Motor neuron (in vitro differentiated cells): ENCODE data around the gene TMEM169. TPM values are rescaled to one million over a fixed set of nuclear protein-coding genes. Genes with fewer than 3 reads are reported as not detected.
A peak's percentile ranks its signal among the peaks of the same experiment; 100 is the strongest.
"Not testable (repeated sequence)": the region's sequence is repeated elsewhere in the genome, so short reads cannot be mapped to it uniquely, and the experiment has no call there.

Experiments used
- ATAC-seq, 8 experiments: fragments of 200-7000 bp; cut with Tn5 transposase; replicated peaks in 6 of 8; 2 replicates each; pipeline ENCODE4 v1.8.0; 2021; ENCODE audit warnings: mild to moderate bottlenecking in 8 of 8, moderate library complexity in 8 of 8
- H3K27ac ChIP-seq, 2 donors: fragments of 250-450 bp; sonication (Bioruptor Pico); 2 replicates each; pipeline ENCODE4 v1.9.0; 2021; ENCODE audit warnings: antibody characterized with exemption in 2 of 2, mild to moderate bottlenecking in 2 of 2, moderate library complexity in 1 of 2
- H3K4me1 ChIP-seq, 2 donors: fragments of 250-450 bp; sonication (Bioruptor Pico); replicated peaks in 1 of 2; 2 replicates each; pipeline ENCODE4 v1.6.1; 2021; ENCODE audit warnings: antibody characterized with exemption in 2 of 2, mild to moderate bottlenecking in 2 of 2, moderate library complexity in 1 of 2
- H3K4me3 ChIP-seq, 5 donors: fragments of 250-450 bp; sonication (Bioruptor Pico); 2 replicates each; pipeline ENCODE4 v1.9.0; 2021; ENCODE audit warnings: antibody characterized with exemption in 5 of 5, mild to moderate bottlenecking in 5 of 5, moderate library complexity in 4 of 5
- WGBS, 10 experiments: fragments of 450-650 bp; shearing (Covaris generic); methylation state at CpG; one replicate each; pipeline ENCODE4 v1.0.0; 2022; 5-methylcytosine and 5-hydroxymethylcytosine counted together
- in situ Hi-C, 9 experiments: fragments of 400-800 bp; cut with MboI; loops; one replicate each; pipeline ENCODE4 v1.15.0; 2021; ENCODE audit warnings: low sequenced_read_pairs in 9 of 9, low pct_unique_long_range_greater_than_20kb in 2 of 9; ENCODE audit not compliant: unreplicated experiment in 9 of 9
- total RNA-seq, 8 experiments: library from RNA; unstranded; fragments of 300-600 nt; gene quantifications; 2 replicates each; pipeline versions ENCODE4 v1.2.3 to v1.2.4, GENCODE V29; 2022

The TMEM169 gene
- total RNA-seq, 8 experiments from 2014 or later, result 0.28 to 67.8 (median 25.6) TPM; not detected in 1

DNA sequence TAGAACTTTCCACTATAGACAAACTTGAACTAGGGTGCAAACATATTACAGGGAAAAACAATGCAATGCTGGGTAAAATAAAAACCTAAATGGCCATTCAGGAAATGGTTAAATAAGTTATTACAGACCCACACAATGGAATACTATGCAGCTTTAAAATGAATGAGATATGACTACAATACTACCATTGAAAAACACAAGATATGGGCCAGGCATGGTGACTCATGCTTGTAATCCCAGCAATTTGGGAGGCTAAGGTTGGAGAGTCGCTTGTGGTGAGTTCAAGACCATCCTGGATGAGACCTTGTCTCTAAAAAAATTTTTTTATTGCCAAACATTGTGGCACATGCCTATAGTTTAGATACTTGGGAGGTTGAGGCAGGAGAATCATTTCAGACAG lies 6.9 kb upstream of the TMEM169 start:
- no peak overlapping the region for H3K4me3 ChIP-seq
- WGBS, 10 experiments, result 60 to 100% (median 94%) methylated on average over 1 of the region's 1 CpG; no CpG with 5 or more reads in 2 of the 10 experiments
- in situ Hi-C loops, result no loop called here
- no peak overlapping the region for H3K27ac ChIP-seq
- ATAC-seq, result no peak
- peaks cover 0 to 2% of the 10 kb centered on the region in 2 donors for H3K4me1 ChIP-seq

DNA sequence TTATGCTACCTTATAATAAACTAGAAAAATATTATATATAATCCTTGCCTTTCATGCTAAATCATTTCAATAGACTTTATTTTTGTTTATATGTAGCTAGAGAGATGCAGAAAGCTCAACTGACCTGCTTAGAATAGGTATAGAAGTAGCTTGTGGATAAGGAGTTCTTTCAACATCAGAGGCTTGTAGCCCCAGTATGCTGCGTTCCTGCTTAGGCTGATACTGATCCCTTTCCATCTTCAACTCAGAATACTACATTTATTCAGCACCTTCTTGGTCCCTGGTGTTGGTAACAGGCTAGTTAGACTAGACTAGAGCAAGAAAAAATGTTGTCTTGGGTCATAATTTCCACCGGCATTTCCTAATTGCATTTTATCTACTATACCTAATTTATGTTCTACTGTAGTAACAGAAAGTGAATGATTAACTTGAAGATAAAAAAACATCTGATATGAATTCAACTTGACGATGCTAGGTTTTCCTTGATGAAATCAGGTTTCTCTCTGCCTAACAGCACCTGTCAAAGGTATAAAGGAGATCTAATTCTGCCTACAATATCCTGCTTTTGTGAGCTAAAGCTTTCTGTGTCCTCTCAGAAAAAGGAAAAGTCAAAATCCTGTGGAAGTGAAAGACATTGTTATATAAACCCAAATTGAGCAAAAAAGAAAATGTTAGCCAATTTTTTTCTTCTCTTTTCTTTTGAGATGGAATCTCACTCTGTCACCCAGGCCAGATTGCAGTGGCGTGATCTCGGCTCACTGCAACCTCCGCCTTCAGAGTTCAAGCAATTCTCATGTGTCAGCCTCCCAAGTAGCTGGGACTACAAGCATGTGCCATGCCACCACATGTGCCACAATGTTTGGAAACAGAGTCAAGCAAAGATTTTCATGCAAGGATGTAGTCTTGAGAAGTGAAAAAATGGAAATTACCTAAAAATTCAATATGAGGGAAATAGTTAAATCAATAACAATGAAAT lies 5.9 kb upstream of the TMEM169 start:
- H3K4me3 ChIP-seq, result no peak overlapping the region
- no peak for ATAC-seq
- WGBS, 10 experiments, result 60 to 100% (median 89%) methylated on average over 1 to 6 of the region's 6 CpGs
- no peak overlapping the region for H3K27ac ChIP-seq
- H3K4me1 ChIP-seq, result peaks cover 0 to 2% of the 10 kb centered on the region in 2 donors
- in situ Hi-C loops, result no loop called here

GRCh38 chr2:216078776-216079175 lies 2.9 kb upstream of the TMEM169 start:
- no peak overlapping the region for H3K27ac ChIP-seq
- in situ Hi-C loops, result no loop called here
- H3K4me3 ChIP-seq, result no peak overlapping the region
- H3K4me1 ChIP-seq, result peaks cover 5% of the 10 kb centered on the region in 2 donors
- ATAC-seq, result no peak
- 0 to 100% (median 89%) methylated on average over 1 of the region's 1 CpG; no CpG with 5 or more reads in 2 of the 10 experiments for WGBS, 10 experiments

DNA sequence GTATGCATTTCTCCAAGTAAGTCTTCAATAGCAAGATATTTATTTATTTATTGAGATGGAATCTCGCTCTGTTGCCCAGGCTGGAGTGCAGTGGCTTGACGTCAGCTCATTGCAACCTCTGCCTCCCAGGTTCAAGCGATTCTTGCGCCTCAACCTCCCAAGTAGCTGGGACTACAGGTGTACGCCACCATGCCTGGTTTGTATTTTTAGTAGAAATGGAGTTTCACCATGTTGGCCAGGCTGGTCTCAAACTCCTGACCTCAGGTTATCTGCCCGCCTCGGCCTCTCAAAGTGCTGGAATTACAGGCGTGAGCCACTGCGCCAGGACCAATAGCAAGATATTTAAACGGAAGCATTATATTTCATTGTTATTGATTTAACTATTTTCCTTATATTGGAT lies 1.7 kb upstream of the TMEM169 start:
- not testable (repeated sequence) for H3K27ac ChIP-seq
- H3K4me1 ChIP-seq, result peaks cover 15% of the 10 kb centered on the region in 2 donors
- WGBS, 10 experiments, result 80 to 100% (median 95%) methylated on average over 2 to 10 of the region's 10 CpGs; no CpG with 5 or more reads in 2 of the 10 experiments

GRCh38 chr2:216081012-216081411 lies 707 bp upstream of the TMEM169 start:
- peaks cover 18 to 19% of the 10 kb centered on the region in 2 donors for H3K4me1 ChIP-seq
- 0 to 83% (median 10%) methylated on average over 1 of the region's 1 CpG; no CpG with 5 or more reads in 2 of the 10 experiments for WGBS, 10 experiments
- in situ Hi-C loops, result no loop called here
- H3K27ac ChIP-seq, result peak overlapping the region; percentile 88 to 91
- H3K4me3 ChIP-seq, result peak overlapping the region; percentile 57 to 83 (median 65)
- ATAC-seq, result no peak

More for the DNA sequence above, 1.7 kb upstream of the TMEM169 start:
- ATAC-seq, in situ Hi-C loops, H3K4me3 ChIP-seq: not testable (repeated sequence)

DNA sequence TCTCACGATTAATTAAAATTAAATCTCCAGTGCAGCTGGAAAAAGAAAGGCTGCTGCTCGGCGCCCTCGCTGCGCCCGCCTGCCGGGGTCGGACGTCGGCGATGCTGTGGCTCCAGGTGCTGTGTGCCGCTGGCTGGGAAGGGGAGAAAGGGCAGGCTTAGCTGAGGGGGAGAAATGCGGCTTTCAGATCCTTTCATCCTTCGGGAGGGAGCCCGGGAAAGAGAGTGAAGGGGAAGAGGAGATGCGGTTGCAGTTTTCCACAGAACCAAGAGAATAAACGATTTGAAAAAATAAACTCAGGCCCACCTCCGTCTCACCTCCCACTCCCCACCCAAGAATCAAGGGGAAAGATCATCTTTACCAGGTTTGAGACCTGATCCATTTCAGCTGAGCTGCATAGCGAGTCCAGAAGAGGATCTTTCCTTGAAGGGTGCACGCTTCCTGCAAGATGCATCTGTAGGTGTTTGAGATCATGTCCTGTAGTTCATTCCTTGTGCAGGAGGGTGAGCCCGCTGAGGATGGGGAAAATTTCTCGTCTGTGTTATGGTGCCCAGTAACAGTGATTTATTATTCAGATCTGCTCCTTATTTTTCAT lies 495 bp downstream of the TMEM169 start:
- Histone ChIP-seq H3K27ac (peak overlapping the region; percentile 88 to 91), H3K4me3 (peak overlapping the region; percentile 57 to 83 (median 65)), H3K4me1 (peaks cover 18 to 19% of the 10 kb centered on the region in 2 donors)
- 0 to 23% (median 3%) methylated on average over 1 to 15 of the region's 22 CpGs; no CpG with 5 or more reads in 1 of the 10 experiments for WGBS, 10 experiments
- ATAC-seq, result peak in 6 of 8 experiments; percentile 36 to 58 (median 42)
- in situ Hi-C loops, result no loop called here

DNA sequence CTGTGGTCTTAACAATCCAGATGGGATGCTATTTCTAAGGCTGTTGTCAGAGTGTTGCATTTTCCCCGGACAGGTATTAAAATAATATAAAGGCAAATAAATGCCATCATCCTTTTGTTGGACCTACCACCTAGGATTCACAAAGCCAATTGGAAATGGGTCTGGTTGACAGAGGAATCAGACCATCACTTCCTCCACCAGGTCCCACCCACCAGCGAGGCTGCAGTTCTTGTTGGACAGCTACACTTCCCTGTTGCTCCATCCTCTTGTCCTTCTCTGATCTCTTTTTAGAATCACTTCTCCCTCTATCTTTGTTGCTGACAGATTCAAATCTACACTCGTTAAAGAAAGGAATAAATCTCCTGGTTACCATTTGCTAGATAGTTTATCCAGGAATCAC lies 1.1 kb downstream of the TMEM169 start:
- WGBS, 10 experiments, result 0 to 83% (median 27%) methylated on average over 1 to 3 of the region's 3 CpGs; no CpG with 5 or more reads in 2 of the 10 experiments
- H3K27ac ChIP-seq, result peak overlapping the region; percentile 88 to 91
- H3K4me1 ChIP-seq, result peaks cover 18 to 19% of the 10 kb centered on the region in 2 donors
- ATAC-seq, result peak in 2 of 8 experiments; percentile 19 to 27
- peak overlapping the region; percentile 57 to 83 (median 65) for H3K4me3 ChIP-seq
- in situ Hi-C loops, result no loop called here

GRCh38 chr2:216083464-216084281 lies 2.0 kb downstream of the TMEM169 start:
- Histone ChIP-seq H3K27ac (peak overlapping the region; percentile 88 to 91), H3K4me3 (peak overlapping the region; percentile 57 to 83 (median 65)), H3K4me1 (peaks cover 18 to 19% of the 10 kb centered on the region in 2 donors)
- ATAC-seq, result peak in 6 of 8 experiments; percentile 56 to 73 (median 64)
- in situ Hi-C loops, result no loop called here
- 0 to 100% (median 20%) methylated on average over 1 to 6 of the region's 11 CpGs; no CpG with 5 or more reads in 1 of the 10 experiments for WGBS, 10 experiments

DNA sequence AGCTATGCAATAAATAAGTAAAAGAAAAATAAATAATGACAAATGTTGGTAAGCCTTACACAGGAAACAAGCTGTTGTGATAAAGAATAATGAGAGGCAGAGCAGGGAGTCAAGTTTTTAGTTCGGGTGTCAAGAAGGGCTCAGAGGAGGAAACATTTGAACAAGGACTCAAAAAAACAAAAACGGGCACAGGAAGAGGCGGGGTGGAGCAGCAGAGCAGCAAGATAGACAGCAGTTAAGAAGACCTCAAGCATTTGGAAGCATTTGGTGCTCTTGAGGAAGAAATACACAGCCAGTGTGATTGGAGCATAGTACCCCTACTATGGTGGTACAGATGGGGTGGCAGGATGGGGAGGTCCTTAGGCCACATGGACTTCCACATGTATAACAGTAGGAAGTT lies 2.8 kb downstream of the TMEM169 start:
- Histone ChIP-seq H3K27ac (peak overlapping the region; percentile 88 to 91), H3K4me1 (peaks cover 17 to 18% of the 10 kb centered on the region in 2 donors), H3K4me3 (peak overlapping the region in 3 of 5 donors; percentile 57 to 69 (median 59))
- no peak for ATAC-seq
- in situ Hi-C loops, result no loop called here
- 34 to 90% (median 60%) methylated on average over 1 to 3 of the region's 3 CpGs; no CpG with 5 or more reads in 1 of the 10 experiments for WGBS, 10 experiments

DNA sequence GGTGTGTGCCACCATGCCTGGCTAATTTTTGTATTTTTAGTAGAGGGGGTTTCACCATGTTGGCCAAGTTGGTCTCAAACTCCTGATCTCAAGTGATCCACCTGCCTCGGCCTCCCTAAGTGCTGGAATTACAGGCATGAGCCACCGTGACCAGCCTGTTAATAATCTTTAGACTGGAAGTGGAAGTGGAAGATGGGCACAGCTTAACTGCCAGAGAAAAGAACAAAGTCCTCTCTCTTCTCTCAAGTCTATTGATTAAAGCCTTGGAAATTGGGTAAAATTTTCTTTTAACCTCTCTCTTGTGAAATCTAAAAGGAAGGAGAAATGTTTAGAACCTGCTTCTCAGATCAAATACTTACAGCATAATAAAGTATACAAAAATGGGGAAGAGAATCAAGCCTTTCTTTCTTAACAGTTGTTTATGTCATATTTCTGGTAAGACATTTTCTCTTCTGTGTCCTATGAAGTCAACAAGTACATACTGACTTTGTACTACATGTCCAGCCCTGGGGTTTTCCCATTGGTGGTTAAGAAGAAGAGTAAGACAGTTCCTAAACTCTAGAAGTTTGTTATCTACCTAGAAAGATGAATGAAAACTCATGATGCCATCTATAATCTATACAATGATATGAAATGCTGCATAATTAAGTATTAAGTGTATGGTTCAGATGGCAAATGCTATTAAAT lies 4.6 kb downstream of the TMEM169 start:
- in situ Hi-C loops, result no loop called here
- WGBS, 10 experiments, result 40 to 100% (median 64%) methylated on average over 1 to 2 of the region's 2 CpGs; no CpG with 5 or more reads in 3 of the 10 experiments
- H3K4me3 ChIP-seq, result no peak overlapping the region
- ATAC-seq, result no peak
- H3K27ac ChIP-seq, result no peak overlapping the region
- H3K4me1 ChIP-seq, result peaks cover 14 to 18% of the 10 kb centered on the region in 2 donors

DNA sequence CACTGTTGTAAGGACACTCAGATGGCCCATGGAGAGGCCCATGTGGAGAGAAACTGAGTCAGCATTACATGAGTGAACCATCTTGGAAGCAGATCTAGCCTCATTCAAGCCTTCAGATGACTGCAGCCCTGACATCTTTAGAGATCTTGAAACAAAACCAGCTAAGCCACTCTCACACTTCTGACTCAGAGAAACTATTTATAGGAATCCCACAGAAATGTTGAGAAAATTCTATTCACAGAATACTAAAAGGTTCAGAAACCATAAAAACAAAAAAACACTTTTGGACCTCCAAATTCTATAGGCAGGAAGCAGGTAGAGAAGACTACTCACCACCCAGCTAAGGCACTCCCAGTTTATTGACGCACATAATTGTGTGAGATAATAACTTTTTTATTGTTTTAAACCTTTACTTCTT lies 8.7 kb downstream of the TMEM169 start:
- peaks cover 0 to 1% of the 10 kb centered on the region in 2 donors for H3K4me1 ChIP-seq
- in situ Hi-C loops, result no loop called here
- ATAC-seq, result no peak
- H3K4me3 ChIP-seq, result no peak overlapping the region
- 83 to 100% (median 100%) methylated on average over 1 of the region's 1 CpG; no CpG with 5 or more reads in 1 of the 10 experiments for WGBS, 10 experiments
- H3K27ac ChIP-seq, result no peak overlapping the region

- no peak overlapping the region for H3K27ac ChIP-seq
- H3K4me3 ChIP-seq, result no peak overlapping the region
- WGBS, 10 experiments, result 14 to 100% (median 83%) methylated on average over 1 to 2 of the region's 2 CpGs; no CpG with 5 or more reads in 3 of the 10 experiments
- H3K4me1 ChIP-seq, result no peaks in the 10 kb centered on the region
- in situ Hi-C loops, result no loop called here
- ATAC-seq, result peak in 1 of 8 experiments; percentile 67
These were observed 10.9 kb downstream of the TMEM169 start for GRCh38 chr2:216092646-216093045.
